Measurements from ENCODE around the gene POFUT1.

GRCh38 chr20:32186506-32186905 lies 21.2 kb upstream of the POFUT1 start:
- TF ChIP-seq CTCF (IDR thresholded peaks at IDR 0.05) (no peak), POLR2A (IDR thresholded peaks at IDR 0.05) (no peak)

Measured in gastroesophageal sphincter (tissue), 3 donors.